IPS DF 4.7 (cell line): ENCODE results near the gene CLEC4M.
"Not testable (repeated sequence)": the region's sequence is repeated elsewhere in the genome, so short reads cannot be mapped to it uniquely, and the experiment has no call there.

Experiments used
- DNase-seq: peaks from one replicate; pipeline ENCODE4 v3.0.0-alpha.2; 2013; ENCODE audit warnings: low spot score; ENCODE audit errors: extremely low read depth

CLEC4M gene

DNA sequence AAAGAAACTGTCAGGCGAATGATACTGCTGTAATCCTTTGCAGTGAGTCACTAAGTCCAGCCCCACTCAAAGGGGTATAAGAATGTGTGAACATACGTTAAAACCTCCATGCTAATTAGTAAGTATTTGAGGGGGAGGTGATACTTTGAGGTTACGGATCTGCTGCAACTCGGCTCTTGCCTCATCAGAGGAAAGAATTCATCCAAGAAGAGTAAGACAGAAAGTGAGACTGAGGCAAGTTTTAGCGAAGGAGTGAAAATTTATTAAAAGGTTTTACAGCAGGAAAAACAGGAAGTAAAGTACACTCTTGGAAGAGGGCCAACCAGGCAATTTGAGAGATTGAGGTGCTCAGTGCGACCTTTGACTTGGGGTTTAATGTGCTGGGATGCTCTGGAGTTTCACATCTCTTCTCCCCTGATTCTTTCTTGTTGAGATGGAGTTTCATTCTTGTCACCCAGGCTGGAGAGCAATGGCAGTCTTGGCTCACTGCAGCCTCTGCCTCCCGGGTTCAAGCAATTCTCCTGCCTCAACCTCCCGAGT, 9.8 kb downstream of the CLEC4M start:
- no peak for DNase-seq

DNA sequence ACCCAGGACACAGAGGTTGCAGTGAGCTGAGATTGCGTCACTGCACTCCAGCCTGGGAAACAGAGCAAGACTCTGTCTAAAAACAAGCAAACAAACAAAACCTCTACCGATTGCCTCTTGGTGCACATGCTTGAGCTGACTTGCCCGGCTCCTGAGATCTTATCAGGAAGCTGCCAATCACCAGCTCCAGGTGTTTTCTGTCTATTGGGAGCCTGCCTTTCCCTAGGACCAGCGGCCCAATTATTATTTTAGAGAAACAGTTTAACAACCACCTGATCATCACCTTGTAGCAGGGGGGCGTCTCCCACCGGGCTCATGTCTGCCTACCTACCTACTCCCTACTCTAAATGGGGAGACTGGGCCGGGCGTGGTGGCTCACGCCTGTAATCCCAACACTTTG, 10.8 kb downstream of the CLEC4M start:
- no peak for DNase-seq

DNA sequence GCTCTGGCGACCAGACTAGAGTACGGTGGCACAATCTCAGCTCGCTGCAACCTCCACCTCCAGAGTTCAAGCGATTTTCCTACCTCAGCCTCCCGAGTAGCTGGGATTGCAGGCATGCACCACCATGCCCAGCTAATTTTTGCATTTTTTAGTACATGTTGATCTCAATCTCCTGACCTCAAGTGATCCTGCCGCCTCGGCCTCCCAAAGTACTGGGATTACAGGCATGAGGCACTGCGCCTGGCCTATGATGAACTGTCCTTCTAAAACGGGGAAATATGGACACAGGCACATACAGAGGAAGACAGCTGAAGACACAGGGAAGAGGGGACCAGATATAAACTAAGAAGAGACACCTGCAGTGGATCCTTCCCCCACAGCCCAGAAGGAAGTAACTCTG, 12.7 kb downstream of the CLEC4M start:
- DNase-seq, result no peak

DNA sequence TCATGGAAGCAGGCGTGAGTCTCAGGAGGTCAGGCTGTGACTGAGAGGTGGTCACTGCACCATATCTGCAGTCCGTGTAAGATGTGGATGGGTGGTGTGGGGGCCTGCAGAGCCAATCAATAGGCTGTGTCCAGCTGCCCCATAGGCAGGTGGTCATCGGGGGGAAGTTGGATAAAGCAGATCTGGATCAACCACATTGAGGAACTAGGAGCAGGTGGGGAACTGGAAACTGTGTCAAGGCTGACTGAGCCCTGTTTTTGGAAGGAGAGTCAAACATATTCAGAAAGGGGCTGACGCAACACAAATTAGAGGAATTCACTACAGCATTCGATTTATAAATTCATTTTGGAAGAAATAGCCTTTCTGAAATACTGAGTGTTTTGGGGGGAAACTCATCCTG, 15.0 kb downstream of the CLEC4M start:
- DNase-seq, result no peak

DNA sequence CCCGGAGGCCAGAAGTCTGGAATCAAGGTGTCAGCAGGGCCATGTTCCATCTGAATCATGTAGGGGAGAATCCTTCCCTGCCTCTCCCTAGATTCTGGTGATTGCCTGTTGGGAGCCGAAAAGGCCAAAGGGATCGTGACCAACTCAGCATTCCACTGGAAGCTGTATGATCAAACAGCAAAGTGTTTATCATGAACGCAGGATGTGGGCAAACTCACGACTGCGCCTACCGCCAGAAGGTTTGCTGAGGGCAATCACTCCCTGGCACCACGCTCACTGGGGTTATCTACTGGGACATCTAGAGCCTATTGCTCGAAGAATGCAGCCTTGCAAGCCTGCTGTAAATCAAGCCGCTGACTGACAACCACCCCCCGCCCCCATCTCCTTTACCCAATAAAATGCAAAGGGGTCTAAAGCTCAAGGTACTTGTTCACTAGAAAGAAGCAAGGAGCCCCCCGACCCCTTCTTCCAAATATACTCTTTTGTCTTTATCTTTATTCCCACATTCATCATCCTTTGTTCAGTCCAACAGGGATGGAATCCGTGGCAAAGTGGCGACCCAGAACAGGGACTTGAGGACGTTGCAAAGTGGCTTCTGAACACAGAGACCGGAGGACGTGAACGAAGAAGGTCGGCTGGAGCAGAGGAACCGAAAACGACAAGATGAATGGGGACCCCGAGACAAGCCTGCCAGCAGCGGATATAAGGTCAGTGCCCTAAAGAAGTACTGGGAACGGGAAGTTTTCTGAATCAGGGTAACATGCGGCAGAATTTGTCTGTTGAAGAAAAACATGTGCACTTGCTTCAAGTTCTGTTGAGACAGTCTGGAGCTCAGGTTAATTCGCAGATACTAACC, 16.8 kb downstream of the CLEC4M start:
- no peak for DNase-seq

DNA sequence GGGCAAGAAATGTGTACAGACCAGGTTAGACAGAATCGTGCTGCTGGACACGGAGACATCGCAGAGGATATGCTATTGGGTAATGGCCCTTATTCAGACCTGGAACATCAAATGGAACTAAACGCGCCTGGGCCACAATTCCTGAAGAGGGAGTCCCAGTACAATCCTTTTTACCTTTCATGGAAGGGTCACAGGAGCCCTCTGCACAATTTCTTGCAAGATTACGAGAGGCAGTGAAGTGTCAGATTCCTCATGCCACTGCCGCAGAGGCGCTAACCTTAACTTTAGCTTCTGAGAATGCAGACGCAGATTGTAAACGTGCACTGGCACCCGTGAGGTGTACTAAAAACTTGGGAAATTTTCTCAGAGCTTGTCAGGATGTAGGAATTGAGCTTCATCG, 18.1 kb downstream of the CLEC4M start:
- no peak for DNase-seq

DNA sequence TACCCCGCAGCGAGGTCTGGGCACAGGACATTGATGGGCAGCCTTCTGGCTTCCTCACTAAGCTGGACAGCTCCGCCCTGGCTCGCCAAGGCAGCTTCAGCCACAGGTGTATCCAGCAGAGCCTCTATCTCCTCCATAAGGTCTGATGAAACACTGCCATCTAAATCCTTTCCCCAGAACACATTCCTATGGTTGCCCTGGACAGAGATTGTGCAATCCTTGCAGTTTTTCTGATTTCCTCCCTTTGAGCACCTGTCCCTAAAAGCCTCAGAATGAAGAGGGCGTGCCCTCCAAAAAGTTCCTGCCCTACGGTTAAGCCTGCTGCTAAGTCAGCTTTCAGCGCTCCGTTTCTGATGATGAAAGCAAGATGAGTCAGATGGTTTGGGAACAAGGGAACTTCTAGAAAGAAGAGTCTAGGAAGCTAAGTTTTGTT, 21.0 kb downstream of the CLEC4M start:
- DNase-seq, result no peak

DNA sequence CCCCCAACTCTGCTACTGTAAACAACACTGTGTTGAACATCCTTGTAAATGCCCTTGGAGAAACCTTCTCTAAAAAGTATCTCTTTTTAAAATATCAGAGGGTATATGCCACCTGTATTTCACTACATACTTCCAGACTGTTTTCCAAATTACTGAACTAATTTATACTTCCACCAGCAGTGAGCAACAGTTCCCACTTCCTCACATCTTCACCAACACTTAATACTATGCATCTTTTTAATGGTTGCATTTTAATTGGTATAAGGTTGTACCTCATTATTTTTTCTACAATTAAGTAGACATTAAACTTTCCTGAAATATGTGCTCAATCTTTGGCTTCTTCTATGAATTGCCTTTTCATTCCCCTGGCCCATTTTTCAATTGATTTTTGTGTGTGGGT, 21.8 kb downstream of the CLEC4M start:
- no peak for DNase-seq

DNA sequence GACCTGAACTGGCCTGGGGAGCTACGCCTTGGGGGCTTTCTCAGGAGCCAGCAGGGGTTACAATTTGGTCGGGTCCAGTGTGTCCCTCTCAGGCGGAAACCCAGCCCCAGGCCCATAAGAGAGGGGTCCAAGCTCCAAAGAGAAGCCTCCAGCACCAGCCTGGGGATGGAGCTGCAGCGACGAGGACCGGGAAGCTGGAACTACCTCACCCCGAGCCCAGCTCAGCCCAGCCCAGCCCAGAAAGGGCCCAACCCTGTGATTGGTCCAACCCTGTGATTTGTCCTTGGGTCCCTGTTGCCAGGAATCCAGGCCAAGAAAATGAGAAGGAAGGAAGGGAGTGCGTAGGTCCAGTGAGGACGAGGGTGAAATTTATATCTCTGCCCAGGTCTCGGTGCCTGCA, 24.1 kb downstream of the CLEC4M start:
- no peak for DNase-seq

DNA sequence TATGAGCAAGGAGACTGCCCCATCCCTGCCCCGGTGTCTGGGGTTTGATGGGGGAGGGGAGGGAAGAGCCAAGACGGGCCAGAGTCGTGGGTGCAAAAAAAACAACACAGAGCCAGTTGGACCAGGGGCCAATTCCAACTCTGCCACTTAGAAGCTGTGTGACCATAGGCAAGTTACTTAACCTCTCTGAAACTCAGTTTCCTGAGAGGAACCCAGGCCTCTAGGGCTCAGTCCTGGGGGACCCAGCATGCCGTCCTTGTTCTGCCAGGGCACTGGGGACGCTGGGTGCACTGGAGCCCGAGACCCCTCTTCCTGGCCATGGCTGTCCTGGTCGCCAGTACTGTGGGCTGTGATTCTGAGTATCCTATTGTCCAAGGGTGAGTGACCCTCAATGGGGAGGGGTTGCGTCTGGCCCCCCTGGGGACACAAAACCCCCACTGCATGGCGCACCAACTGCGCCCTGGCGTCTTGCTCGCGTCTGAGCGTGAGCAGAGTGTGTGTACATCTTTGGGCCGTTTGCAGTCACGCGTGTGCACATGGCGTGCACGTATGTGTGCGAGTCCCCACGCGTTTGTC, 24.6 kb downstream of the CLEC4M start:
- DNase-seq, result no peak

DNA sequence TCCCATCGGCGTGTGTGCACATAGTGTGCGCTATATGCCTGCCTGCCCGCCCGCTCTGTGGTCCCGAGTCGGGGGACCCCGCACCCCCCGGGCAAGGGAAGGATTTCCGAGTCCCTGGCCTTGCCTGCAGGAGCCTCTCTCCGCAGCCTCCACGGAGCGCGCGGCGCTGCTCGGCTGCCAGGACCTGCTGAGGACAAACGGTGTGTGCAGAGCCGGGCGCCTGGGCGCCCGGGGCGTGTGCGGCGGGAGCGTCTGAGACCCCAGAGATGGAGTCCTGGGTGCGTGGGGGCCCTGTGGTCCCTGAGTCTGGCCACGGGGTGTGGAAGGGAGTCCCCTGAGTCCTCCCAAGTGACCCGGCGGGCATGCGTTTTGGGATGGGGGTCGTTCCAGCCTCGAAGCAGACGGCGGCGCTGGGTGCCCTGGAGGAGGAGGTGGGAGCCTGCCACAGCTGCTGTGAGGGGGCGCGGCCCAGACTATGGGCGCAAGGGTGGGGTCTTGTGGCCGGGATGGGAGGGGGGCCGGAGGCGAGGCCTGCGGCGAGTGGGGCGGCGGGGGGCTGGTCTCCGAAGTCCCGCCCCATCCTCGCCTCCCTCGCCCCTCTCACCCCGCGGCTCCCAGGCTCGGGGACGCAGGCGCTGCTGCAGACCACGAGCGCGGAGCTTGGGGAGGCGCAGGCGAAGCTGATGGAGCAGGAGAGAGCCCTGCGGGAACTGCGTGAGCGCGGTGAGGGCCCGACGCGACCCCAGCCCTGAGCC, 25.3 kb downstream of the CLEC4M start:
- no peak for DNase-seq

DNA sequence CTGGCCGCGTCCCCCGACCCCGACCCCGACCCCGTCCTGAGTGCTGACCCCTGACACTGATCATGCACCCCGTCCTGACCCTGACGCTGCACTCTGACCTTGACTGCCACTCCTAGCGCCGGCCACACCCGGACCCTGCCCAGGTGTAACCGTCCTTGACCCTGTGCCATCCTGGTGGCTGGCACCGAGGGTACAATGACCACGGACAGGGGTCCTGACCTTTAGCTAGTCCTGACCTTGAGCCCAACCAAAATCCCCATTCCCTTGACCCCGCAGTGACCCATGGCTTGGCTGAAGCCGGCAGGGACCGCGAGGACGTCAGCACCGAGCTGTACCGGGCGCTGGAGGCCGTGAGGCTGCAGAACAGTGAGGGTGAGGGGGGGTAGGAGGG, 25.9 kb downstream of the CLEC4M start:
- no peak for DNase-seq

DNA sequence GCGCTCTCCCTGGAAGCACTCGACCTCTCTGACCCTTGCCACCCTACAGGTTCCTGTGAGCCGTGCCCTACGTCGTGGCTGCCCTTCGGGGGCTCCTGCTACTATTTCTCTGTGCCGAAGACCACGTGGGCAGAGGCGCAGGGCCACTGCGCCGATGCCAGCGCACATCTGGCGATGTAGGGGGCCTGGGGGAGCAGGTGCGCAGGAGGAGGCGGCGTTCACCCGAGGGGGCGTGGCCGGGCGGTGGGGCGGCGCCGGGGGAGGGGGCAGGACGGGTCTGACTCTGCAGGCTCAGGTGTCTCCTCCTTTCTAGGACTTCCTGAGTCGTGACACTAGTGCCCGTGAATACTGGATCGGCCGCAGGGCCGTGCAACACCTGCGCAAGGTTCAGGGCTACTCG, 26.4 kb downstream of the CLEC4M start:
- no peak for DNase-seq

DNA sequence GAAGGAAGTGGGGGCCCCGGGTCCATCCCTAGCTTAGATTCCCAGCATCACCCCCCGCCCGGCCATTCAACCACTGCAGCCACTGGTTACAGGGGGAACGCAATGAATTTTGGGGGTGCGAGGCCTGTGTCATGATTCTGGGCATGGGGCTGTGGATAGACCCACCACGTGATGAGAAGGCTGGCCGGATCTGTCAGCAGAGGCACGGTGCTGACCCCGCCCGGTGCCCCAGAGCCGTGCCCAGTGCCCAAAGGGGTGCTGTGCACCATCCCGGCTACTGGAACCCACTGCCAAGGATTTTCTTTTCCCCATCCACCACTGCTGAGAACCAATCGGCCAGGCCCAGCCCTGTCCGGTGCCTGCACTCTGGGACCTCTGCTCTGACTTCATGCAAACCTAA, 27.4 kb downstream of the CLEC4M start:
- no peak for DNase-seq

DNA sequence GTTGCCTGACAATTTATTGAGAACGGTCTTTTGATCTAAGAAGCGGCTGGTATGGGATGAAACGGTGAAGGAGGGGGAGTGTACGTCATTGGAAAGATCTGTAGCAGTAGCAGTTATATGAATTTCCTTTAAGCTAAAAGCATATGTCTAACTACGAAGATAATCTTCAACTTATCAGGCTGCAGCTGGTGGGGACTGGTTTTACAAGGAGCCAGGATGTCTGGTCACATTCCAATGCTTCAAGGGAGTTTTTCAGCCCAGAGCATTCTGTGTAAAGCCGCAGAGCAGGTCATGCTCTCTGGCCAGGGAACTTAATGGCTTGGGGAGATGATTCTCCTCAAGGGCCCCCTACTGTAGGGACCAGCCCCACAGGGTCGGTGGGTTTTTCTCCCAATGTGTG, 29.2 kb downstream of the CLEC4M start:
- no peak for DNase-seq

DNA sequence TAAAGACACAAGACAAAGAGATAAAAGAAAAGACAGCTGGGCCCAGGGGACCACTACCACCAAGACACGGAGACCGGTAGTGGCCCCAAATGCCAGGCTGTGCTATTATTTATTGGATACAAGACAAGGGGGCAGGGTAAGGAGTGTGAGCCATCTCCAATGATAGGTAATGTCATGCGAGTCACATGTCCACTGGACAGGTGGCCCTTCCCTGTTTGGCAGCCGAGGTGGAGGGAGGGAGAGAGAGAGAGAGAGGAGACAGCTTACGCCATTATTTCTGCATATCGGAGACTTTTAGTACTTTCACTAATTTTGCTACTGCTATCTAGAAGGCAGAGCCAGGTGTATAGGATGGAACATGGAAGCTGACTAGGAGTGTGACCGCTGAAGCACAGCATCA, 29.7 kb downstream of the CLEC4M start:
- DNase-seq, result not testable (repeated sequence)

DNA sequence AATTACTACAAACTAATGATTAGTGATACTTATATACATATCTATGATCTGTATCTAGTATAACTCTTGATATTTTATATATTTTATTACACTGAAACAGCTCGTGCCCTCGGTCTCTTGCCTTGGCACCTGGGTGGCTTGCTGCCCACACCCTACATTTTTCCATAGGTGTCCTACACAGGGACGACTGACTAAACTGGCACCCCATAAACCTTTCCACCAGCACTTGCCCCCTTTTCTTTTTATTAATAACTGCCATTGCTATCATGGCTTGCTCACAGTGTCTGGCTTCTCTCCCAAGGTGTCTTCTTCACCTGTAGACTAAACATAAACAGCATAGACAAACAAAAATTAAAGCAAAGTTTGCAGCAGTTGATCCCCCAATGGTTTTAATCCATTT, 30.4 kb downstream of the CLEC4M start:
- DNase-seq, result no peak

DNA sequence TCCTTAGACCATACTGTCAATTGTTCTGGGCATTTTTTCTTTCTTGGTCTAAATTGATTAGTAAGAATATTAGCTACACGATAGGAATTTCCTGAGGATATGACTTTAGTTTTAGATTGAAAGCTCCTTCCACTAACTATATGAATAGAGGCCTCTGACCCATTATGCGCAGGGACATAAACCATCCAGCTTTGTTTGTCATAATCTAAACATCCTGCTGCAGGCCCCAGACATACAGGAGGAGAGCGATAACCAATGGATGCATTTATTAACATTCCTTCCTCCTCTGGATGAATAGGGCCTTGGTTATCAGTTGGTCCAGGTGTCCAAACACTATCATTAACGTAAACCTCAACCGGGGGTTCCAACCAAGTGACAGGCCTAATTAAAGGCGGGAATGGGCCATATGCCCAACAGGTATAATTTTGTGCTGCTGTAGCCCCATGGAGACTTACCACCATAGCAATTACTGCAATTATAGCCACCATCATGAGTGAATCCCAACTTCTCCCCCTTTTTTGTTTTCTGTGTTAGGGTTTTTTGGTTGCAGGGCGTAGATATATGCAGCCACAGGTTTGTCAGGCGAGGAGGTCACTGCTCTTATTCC, 32.6 kb downstream of the CLEC4M start:
- no peak for DNase-seq

DNA sequence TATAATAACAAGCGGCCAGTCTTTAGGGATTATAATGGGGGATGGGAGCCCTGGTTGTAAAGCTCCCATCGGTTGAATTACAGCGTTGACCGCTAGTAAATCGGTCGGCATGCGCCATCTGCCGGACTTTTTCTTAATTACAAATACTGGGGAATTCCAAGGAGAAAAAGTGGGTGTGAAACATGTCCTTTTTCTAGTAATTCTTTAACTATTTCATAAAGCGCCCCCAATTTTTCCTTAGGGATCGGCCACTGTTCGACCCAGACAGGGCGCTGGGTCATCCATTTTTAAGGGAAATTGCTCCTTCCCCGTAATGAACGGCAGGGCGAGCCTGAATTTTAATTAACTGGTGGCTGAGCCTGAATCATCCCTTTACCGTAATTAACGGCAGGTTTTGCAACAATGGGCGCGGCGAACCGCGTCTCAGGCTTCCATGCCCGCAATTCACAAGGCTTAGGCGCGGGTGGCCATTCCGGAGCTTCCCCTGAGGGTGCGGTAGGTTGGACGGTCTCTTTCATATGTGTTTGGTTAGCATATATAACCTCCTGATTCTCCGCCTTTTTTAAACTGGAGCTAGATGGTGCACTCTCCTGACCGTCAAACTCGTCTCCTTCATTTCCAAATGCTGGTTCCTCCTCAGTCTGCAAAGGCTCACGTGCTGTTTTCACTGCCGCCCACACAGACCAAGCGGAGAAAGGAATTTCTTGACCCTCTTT, 36.8 kb downstream of the CLEC4M start:
- DNase-seq, result peak; percentile 56

DNA sequence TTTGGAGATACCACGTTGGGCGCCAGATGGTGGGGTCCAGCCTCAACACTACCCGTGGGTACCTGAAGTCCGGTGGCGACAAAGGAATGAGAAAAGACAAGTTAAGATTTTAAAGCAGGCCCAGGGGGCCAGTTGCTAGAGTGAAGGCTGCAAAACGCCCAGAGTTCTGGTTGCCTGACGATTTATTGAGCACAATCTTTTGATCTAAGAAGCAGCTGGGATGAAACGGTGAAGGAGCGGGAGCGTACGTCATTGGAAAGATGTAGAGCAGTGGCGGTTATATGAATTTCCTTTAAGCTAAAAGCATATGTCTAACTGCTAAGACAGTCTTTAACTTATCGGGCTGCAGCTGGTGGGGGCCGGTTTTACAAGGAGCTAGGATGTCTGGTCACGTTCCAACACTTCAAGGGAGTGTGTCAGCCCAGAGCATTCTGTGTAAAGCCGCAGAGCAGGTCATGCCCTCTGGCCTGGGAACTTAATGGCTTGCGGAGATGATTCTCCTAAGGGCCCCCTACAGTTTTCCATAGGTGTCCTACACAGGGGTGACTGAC, 38.1 kb downstream of the CLEC4M start:
- no peak for DNase-seq

DNA sequence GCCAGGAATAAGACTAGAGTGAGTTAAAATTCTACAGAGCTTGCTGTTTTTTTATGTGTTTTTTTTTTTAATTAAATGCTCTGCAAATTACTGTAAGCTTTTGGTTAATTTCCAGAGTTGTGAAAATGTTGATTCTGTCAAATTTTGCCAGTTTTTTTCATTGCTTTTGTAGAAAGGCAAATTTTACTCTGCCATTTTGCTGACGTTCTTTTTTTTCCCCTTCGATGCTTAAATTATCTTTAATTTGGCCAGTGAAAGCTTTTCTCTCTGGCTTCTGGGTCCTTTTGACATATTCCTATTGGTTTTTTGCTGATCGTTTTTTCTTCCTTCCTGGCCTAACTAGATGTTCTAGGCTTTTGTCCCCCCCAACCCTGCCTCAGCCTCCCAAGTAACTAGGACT, 43.2 kb downstream of the CLEC4M start:
- DNase-seq, result no peak
